Aorta (tissue), 5 donors: ENCODE results near the gene KRT75. TPM values are rescaled to one million over a fixed set of nuclear protein-coding genes. Genes with fewer than 3 reads are reported as not detected.

Source experiments
- ATAC-seq: fragments of 200-7000 bp; cut with Tn5 transposase; one replicate; pipeline ENCODE4 v1.9.1; 2022; ENCODE audit warnings: moderate library complexity; ENCODE audit not compliant: low FRiP score
- DNase-seq, 2 donors: peaks; one replicate each; pipeline ENCODE4 v3.0.0-alpha.2; 2020
- H3K27ac ChIP-seq, 2 donors: one replicate each; pipeline ENCODE4 v1.5.1; 2013; ENCODE audit warnings: low read length in 2 of 2, mild to moderate bottlenecking in 2 of 2, moderate library complexity in 2 of 2, control low read depth in 1 of 2, inconsistent platforms in 1 of 2, low read depth in 1 of 2
- H3K27me3 ChIP-seq, 2 donors: one replicate each; pipeline ENCODE4 v1.6.1; 2013; ENCODE audit warnings: control low read depth in 1 of 2, low read length in 1 of 2, mild to moderate bottlenecking in 1 of 2, moderate library complexity in 1 of 2; ENCODE audit not compliant: insufficient read depth in 2 of 2, control insufficient read depth in 1 of 2
- H3K36me3 ChIP-seq, 2 donors: one replicate each; pipeline ENCODE4 v1.6.1; 2013; ENCODE audit warnings: control low read depth in 1 of 2, low read length in 1 of 2, mild to moderate bottlenecking in 1 of 2; ENCODE audit not compliant: insufficient read depth in 2 of 2, control insufficient read depth in 1 of 2
- H3K4me1 ChIP-seq, 2 donors: one replicate each; pipeline ENCODE4 v1.6.1; 2013; ENCODE audit warnings: low read length in 2 of 2, control low read depth in 1 of 2, mild to moderate bottlenecking in 1 of 2, moderate library complexity in 1 of 2; ENCODE audit not compliant: insufficient read depth in 2 of 2, control insufficient read depth in 1 of 2
- H3K4me3 ChIP-seq, 2 donors: one replicate each; pipeline ENCODE4 v1.5.1; 2013; ENCODE audit warnings: low read length in 2 of 2, control low read depth in 1 of 2, mild to moderate bottlenecking in 1 of 2
- H3K9me3 ChIP-seq: one replicate; pipeline ENCODE4 v1.6.1; 2013; ENCODE audit warnings: mild to moderate bottlenecking, low read length; ENCODE audit not compliant: control insufficient read depth
- WGBS, 2 donors: extraction: QIAGEN DNeasy Blood & Tissue Kit; methylation state at CpG; one replicate each; pipeline ENCODE4 v1.1.7; 2013; 5-methylcytosine and 5-hydroxymethylcytosine counted together
- intact Hi-C, 2 donors: fragments of 100-400 bp; cut with DNase I; formaldehyde crosslinking; loops; one replicate each; pipeline versions ENCODE4 v1.14.2 to v1.15.0; 2022
- polyA plus RNA-seq, 2 donors: library from polyadenylated mRNA; stranded (reverse); fragments of 200-250 nt; gene quantifications; one replicate each; pipeline ENCODE4 v1.2.3, GENCODE V29; 2013
- total RNA-seq, 2 donors: library from RNA; stranded (reverse); fragmentation: NEBNext Ultra II Directional; extraction: Animal tissue kit (Norgen Biotek cat#: 25700); gene quantifications; one replicate each; pipeline ENCODE4 v1.2.1, GENCODE V29; 2021
- donor health status: healthy with polysubstance abuse.
- donor health status: Bipolar disorder and iron deficiency.
- donor health status: DM: no; HTN: no; CAD: no.
- donor health status: DM: no; HTN: no; CAD: no.
- donor health status: DM: yes; HTN: yes; CAD: no.

The KRT75 gene
- total and polyA plus RNA-seq, 4 donors, result not detected

DNA sequence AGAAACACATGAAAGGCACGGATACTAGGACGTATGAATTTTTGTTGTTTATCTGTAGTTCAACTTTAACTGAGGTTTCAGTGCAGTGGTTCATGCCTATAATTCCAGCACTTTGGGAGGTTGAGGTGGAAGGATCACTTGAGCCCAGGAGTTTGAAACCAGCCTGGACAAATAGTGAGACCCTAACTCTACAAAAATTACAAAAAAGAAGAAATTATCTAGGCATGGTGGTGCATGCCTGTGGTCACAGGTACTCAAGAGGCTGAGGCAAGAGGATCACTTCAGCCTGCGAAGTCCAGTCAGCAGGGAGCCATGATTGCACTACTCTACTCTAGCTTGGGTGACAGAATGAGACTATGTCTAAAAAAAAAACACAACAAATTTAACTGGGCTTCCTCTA, 9.8 kb upstream of the KRT75 start:
- no peaks in the 10 kb centered on the region for H3K27me3 ChIP-seq
- peaks cover 1% of the 10 kb centered on the region for H3K9me3 ChIP-seq
- 77 to 87% methylated on average over 3 of the region's 3 CpGs for WGBS, 2 donors
- H3K36me3 ChIP-seq, result no peaks in the 10 kb centered on the region
- H3K27ac ChIP-seq, result no peak overlapping the region
- no peak overlapping the region for H3K4me3 ChIP-seq
- ATAC-seq (no peak), DNase-seq (no peak)
- H3K4me1 ChIP-seq, result no peaks in the 10 kb centered on the region
- intact Hi-C loops, result no loop called here

GRCh38 chr12:52442600-52443061, 8.5 kb upstream of the KRT75 start:
- intact Hi-C loops, result no loop called here
- 10 to 22% methylated on average over 6 of the region's 6 CpGs for WGBS, 2 donors
- Histone ChIP-seq H3K4me3 (no peak overlapping the region), H3K27me3 (no peaks in the 10 kb centered on the region), H3K9me3 (peaks cover 1% of the 10 kb centered on the region), H3K4me1 (no peaks in the 10 kb centered on the region), H3K27ac (no peak overlapping the region), H3K36me3 (no peaks in the 10 kb centered on the region)
- DNase-seq, result no peak
- no peak for ATAC-seq

- 60 to 71% methylated on average over 9 of the region's 9 CpGs for WGBS, 2 donors
- intact Hi-C loops, result no loop called here
- no peaks in the 10 kb centered on the region for H3K36me3 ChIP-seq
Observed at GRCh38 chr12:52441320-52441911, 7.2 kb upstream of the KRT75 start.

GRCh38 chr12:52440821-52441319, 6.7 kb upstream of the KRT75 start:
- no peaks in the 10 kb centered on the region for H3K4me1 ChIP-seq
- WGBS, 2 donors, result 91 to 94% methylated on average over 5 of the region's 5 CpGs
- H3K4me3 ChIP-seq, result no peak overlapping the region
- intact Hi-C loops, result no loop called here
- peaks cover 1% of the 10 kb centered on the region for H3K9me3 ChIP-seq
- DNase-seq (no peak), ATAC-seq (no peak)
- no peak overlapping the region for H3K27ac ChIP-seq
- no peaks in the 10 kb centered on the region for H3K27me3 ChIP-seq
- H3K36me3 ChIP-seq, result no peaks in the 10 kb centered on the region

More at GRCh38 chr12:52441320-52441911, 7.2 kb upstream of the KRT75 start:
- H3K4me1 ChIP-seq, result no peaks in the 10 kb centered on the region
- DNase-seq, result no peak
- ATAC-seq, result no peak
- H3K27ac ChIP-seq, result no peak overlapping the region
- H3K27me3 ChIP-seq, result no peaks in the 10 kb centered on the region
- peaks cover 1% of the 10 kb centered on the region for H3K9me3 ChIP-seq
- H3K4me3 ChIP-seq, result no peak overlapping the region

GRCh38 chr12:52439845-52440244, 5.7 kb upstream of the KRT75 start:
- intact Hi-C loops, result no loop called here
- no peak overlapping the region for H3K27ac ChIP-seq
- H3K27me3 ChIP-seq, result no peaks in the 10 kb centered on the region
- DNase-seq (no peak), ATAC-seq (no peak)
- no peak overlapping the region for H3K4me3 ChIP-seq
- no peaks in the 10 kb centered on the region for H3K4me1 ChIP-seq
- peaks cover 1% of the 10 kb centered on the region for H3K9me3 ChIP-seq
- no peaks in the 10 kb centered on the region for H3K36me3 ChIP-seq
- WGBS, 2 donors, result 63 to 66% methylated on average over 2 of the region's 2 CpGs

DNA sequence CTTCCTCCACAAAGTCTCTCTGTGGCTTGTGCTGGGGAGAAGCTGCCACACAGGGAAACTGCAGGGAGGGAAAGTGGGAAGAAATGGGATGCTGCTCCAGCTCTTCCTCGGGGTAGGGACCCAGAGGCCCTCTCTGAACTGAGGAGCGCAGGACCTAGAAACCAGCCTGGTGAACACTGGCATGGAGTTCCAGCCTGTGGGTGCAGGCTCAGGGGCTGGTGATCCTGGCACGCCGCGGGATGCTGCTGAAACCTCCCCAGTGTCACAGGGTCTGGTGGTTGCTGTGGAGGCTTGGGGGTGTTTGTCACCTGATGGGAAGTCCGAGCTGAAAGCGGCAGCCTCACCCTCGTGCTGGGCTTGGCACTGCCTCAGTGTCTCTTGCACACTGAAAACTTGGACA, 5.2 kb upstream of the KRT75 start:
- ATAC-seq (no peak), DNase-seq (no peak)
- WGBS, 2 donors, result 78 to 79% methylated on average over 7 to 8 of the region's 8 CpGs
- Histone ChIP-seq H3K27ac (no peak overlapping the region), H3K36me3 (no peaks in the 10 kb centered on the region), H3K4me3 (no peak overlapping the region), H3K9me3 (peaks cover 1% of the 10 kb centered on the region), H3K27me3 (no peaks in the 10 kb centered on the region), H3K4me1 (no peaks in the 10 kb centered on the region)
- intact Hi-C loops, result no loop called here

- intact Hi-C loops, result no loop called here
Observed at GRCh38 chr12:52438305-52439301, 4.4 kb upstream of the KRT75 start.

DNA sequence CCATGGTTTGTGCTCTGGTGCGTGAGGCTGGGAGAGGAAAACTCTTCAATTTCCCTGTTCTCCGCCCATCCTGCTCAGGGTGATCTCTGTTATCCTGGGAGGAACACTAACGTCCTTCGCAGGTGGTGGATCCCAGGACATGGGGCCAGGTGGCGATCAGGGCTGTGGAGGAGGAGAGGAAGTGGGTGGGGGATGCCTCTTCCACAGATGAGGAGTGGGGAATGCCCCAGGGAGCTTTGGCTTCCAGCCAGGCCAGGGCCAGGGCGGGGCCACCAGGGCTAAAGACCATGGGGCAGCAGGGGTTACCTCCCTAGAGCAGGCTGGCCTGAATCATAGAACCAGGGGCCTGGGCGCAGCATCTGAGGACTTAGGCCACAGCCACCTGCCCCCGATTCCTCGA, 3.3 kb upstream of the KRT75 start:
- no peak for DNase-seq
- intact Hi-C loops, result no loop called here
- Histone ChIP-seq H3K4me1 (no peaks in the 10 kb centered on the region), H3K27ac (no peak overlapping the region), H3K36me3 (no peaks in the 10 kb centered on the region), H3K4me3 (no peak overlapping the region), H3K9me3 (no peaks in the 10 kb centered on the region), H3K27me3 (no peaks in the 10 kb centered on the region)
- ATAC-seq, result no peak
- 76 to 82% methylated on average over 9 of the region's 9 CpGs for WGBS, 2 donors

More at GRCh38 chr12:52438305-52439301, 4.4 kb upstream of the KRT75 start:
- DNase-seq (no peak), ATAC-seq (no peak)
- Histone ChIP-seq H3K4me1 (no peaks in the 10 kb centered on the region), H3K27me3 (no peaks in the 10 kb centered on the region), H3K9me3 (peaks cover 1% of the 10 kb centered on the region), H3K36me3 (no peaks in the 10 kb centered on the region), H3K4me3 (no peak overlapping the region), H3K27ac (no peak overlapping the region)
- WGBS, 2 donors, result 90% methylated on average over 8 of the region's 8 CpGs
